CD8-positive, alpha-beta memory T cell (primary cell): ENCODE data around the gene FCHO2. TPM values are rescaled to one million over a fixed set of nuclear protein-coding genes. Genes with fewer than 3 reads are reported as not detected.

Experiments used
- CTCF ChIA-PET: fragments of 350-600 bp; sonication (Branson Sonifier 250); formaldehyde crosslinking; loops from one replicate; lab custom pipeline; 2021; ENCODE audit warnings: antibody characterized with exemption; lab: Charles Lee
- POLR2A ChIA-PET: fragments of 350-600 bp; sonication (Branson Sonifier 250); formaldehyde crosslinking; loops from one replicate; lab custom pipeline; 2021; ENCODE audit warnings: antibody characterized with exemption; lab: Charles Lee
- DNase-seq, 5 donors: peaks; one replicate each; pipeline versions ENCODE4 v3.0.0 to v3.0.0-alpha.2; 2020 to 2022; ENCODE audit warnings: mixed read lengths in 1 of 5
- H3K27ac ChIP-seq: one replicate; pipeline ENCODE4 v1.7.0; 2013; ENCODE audit warnings: low read depth, mild to moderate bottlenecking, low read length, moderate library complexity
- H3K27me3 ChIP-seq: 2 replicates; pipeline ENCODE4 v1.7.0; 2013; ENCODE audit warnings: low read length, mild to moderate bottlenecking; ENCODE audit not compliant: insufficient read depth, poor library complexity, severe bottlenecking
- H3K36me3 ChIP-seq: 2 replicates; pipeline ENCODE4 v1.7.0; 2013; ENCODE audit warnings: mild to moderate bottlenecking, low read length, moderate library complexity; ENCODE audit not compliant: insufficient read depth
- H3K4me1 ChIP-seq: 2 replicates; pipeline ENCODE4 v1.7.0; 2013; ENCODE audit warnings: mild to moderate bottlenecking, low read length, moderate library complexity; ENCODE audit not compliant: insufficient read depth
- H3K4me3 ChIP-seq: 2 replicates; pipeline ENCODE4 v1.7.0; 2013; ENCODE audit warnings: mild to moderate bottlenecking, low read length
- H3K9me3 ChIP-seq: 2 replicates; pipeline ENCODE4 v1.7.0; 2013; ENCODE audit warnings: mild to moderate bottlenecking, low read length
- H3K27ac Mint-ChIP-seq, 8 donors: one replicate each; pipeline ENCODE4 v1.8.0; 2020 to 2021; ENCODE audit warnings: mixed read lengths in 8 of 8, mild to moderate bottlenecking in 6 of 8, inconsistent platforms in 3 of 8, moderate library complexity in 3 of 8
- H3K27me3 Mint-ChIP-seq, 2 donors: one replicate each; pipeline ENCODE4 v1.8.0; 2020 to 2021; ENCODE audit warnings: mixed read lengths in 2 of 2, mild to moderate bottlenecking in 1 of 2, moderate library complexity in 1 of 2
- H3K36me3 Mint-ChIP-seq, 3 donors: one replicate each; pipeline ENCODE4 v1.8.0; 2020 to 2021; ENCODE audit warnings: mixed read lengths in 3 of 3, inconsistent platforms in 1 of 3, mild to moderate bottlenecking in 1 of 3
- H3K4me1 Mint-ChIP-seq, 3 donors: one replicate each; pipeline ENCODE4 v1.8.0; 2020 to 2021; ENCODE audit warnings: mixed read lengths in 3 of 3, inconsistent platforms in 1 of 3, mild to moderate bottlenecking in 1 of 3
- H3K4me3 Mint-ChIP-seq, 7 donors: one replicate each; pipeline ENCODE4 v1.8.0; 2020 to 2021; ENCODE audit warnings: mixed read lengths in 7 of 7, mild to moderate bottlenecking in 6 of 7, moderate library complexity in 4 of 7, inconsistent platforms in 2 of 7
- H3K9me3 Mint-ChIP-seq, 5 donors: one replicate each; pipeline ENCODE4 v1.8.0; 2020 to 2022; ENCODE audit warnings: mixed read lengths in 5 of 5, mild to moderate bottlenecking in 3 of 5, moderate library complexity in 2 of 5, inconsistent platforms in 1 of 5
- polyA plus RNA-seq: library from polyadenylated mRNA; unstranded; fragments of 300-500 nt; fragmentation: Illumina TruSeq; gene quantifications from one replicate; pipeline ENCODE4 v1.2.3, GENCODE V29; 2021
- total RNA-seq, 2 experiments: library from RNA; stranded (reverse); gene quantifications; one replicate each; pipeline ENCODE4 v1.2.3, GENCODE V29; 2021

Gene FCHO2
- total and polyA plus RNA-seq, 3 experiments from 2014 or later: 0.98 to 4.2 (median 3.9) TPM

GRCh38 chr5:73081093-73081492 lies 125.3 kb downstream of the FCHO2 start:
- Histone ChIP-seq H3K4me1 (no peaks in the 10 kb centered on the region), H3K9me3 (no peaks in the 10 kb centered on the region), H3K36me3 (no peaks in the 10 kb centered on the region), H3K4me3 (no peak overlapping the region), H3K27ac (no peak overlapping the region), H3K27me3 (no peaks in the 10 kb centered on the region)
- H3K27ac Mint-ChIP-seq: no peak overlapping the region
- no peak overlapping the region for H3K4me3 Mint-ChIP-seq
- peaks cover 0 to 10% (median 2%) of the 10 kb centered on the region in 3 donors for H3K36me3 Mint-ChIP-seq
- ChIA-PET CTCF (no interaction called here), POLR2A (no interaction called here)
- peaks cover 0 to 1% of the 10 kb centered on the region in 2 donors for H3K27me3 Mint-ChIP-seq
- no peaks in the 10 kb centered on the region for H3K4me1 Mint-ChIP-seq
- no peak for DNase-seq
- H3K9me3 Mint-ChIP-seq: no peaks in the 10 kb centered on the region

DNA sequence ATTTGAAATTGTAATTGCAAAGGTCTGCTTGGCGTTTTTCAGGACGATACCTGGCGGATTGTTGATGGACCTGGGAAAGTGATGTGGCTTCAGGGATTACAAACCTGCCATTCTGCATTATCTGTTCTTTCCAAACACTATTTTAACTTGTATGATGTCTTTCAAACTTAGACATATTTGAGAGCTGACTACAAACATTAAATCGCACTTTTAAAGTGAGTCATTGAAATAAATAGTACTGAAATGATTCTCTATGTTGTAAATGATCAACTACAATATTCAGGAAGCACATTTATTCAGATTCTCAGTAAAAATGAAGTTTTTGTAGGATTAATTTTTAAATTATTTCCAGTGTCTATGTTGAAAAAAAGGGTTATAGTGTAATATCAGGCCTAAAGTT lies 132.2 kb downstream of the FCHO2 start:
- no peaks in the 10 kb centered on the region for H3K9me3 Mint-ChIP-seq
- Histone ChIP-seq H3K36me3 (no peaks in the 10 kb centered on the region), H3K4me3 (no peak overlapping the region), H3K4me1 (no peaks in the 10 kb centered on the region), H3K27me3 (no peaks in the 10 kb centered on the region), H3K27ac (no peak overlapping the region), H3K9me3 (no peaks in the 10 kb centered on the region)
- ChIA-PET POLR2A (no interaction called here), CTCF (no interaction called here)
- H3K4me3 Mint-ChIP-seq: no peak overlapping the region
- no peak overlapping the region for H3K27ac Mint-ChIP-seq
- peaks cover 0 to 2% of the 10 kb centered on the region in 2 donors for H3K27me3 Mint-ChIP-seq
- peaks cover 0 to 14% (median under 1%) of the 10 kb centered on the region in 3 donors for H3K36me3 Mint-ChIP-seq
- peaks cover 0 to 13% (median 1%) of the 10 kb centered on the region in 3 donors for H3K4me1 Mint-ChIP-seq
- DNase-seq: no peak

DNA sequence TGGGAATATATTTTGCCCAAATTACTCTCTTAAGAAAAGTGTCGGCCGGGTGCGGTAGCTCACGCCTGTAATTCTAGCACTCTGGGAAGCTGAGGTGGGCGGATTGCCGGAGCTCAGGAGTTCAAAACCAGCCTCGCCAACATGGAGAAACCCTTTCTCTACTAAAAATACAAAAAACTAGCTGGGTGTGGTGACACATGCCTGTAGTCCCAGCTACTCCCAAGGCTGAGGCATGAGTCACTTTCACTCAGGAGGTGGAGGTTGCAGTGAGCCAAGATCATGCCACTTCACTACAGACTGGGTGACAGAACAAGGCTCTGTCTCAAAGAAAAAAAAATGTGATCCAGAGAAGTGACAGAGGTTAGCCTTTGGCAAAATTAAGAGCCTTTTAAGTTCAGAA lies 138.1 kb downstream of the FCHO2 start:
- Histone ChIP-seq H3K27me3 (peaks cover 4% of the 10 kb centered on the region), H3K36me3 (no peaks in the 10 kb centered on the region), H3K9me3 (no peaks in the 10 kb centered on the region), H3K4me1 (no peaks in the 10 kb centered on the region), H3K4me3 (no peak overlapping the region), H3K27ac (no peak overlapping the region)
- H3K4me1 Mint-ChIP-seq: peaks cover 6 to 18% (median 15%) of the 10 kb centered on the region in 3 donors
- peaks cover 0 to 8% (median 0%) of the 10 kb centered on the region in 5 donors for H3K9me3 Mint-ChIP-seq
- H3K4me3 Mint-ChIP-seq: no peak overlapping the region
- no peak overlapping the region for H3K27ac Mint-ChIP-seq
- DNase-seq: no peak
- H3K36me3 Mint-ChIP-seq: no peaks in the 10 kb centered on the region
- peaks cover 2 to 9% of the 10 kb centered on the region in 2 donors for H3K27me3 Mint-ChIP-seq
- ChIA-PET CTCF (no interaction called here), POLR2A (no interaction called here)

DNA sequence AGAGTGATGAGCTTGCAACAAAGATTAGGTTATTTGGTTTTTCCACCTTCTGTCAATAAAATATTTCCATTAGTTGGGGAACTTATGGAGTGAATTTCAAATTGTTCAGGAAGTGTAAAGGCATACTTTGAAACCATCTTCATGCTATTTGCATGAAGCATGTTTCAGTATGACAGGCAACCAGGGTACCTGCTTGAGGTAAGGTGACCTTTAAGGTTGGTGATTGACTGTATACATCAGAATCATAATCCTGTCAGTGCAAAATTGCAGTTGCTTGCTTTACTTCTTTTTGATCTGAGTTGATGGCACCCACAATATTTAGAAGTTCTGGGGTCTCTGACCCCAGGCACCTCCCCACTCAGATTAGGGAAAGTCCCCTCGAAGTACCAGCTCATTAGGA lies 138.6 kb downstream of the FCHO2 start:
- ChIA-PET CTCF (no interaction called here), POLR2A (no interaction called here)

GRCh38 chr5:73095564-73096238 lies 139.9 kb downstream of the FCHO2 start:
- peaks cover 2 to 18% of the 10 kb centered on the region in 2 donors for H3K27me3 Mint-ChIP-seq
- peaks cover 0 to 8% (median 0%) of the 10 kb centered on the region in 5 donors for H3K9me3 Mint-ChIP-seq
- POLR2A ChIA-PET: no interaction called here
- CTCF ChIA-PET: interaction anchor here (1.3 kb wide), 1 partner anchor 12 kb away, joined by 3 read pairs; no protein-coding TSS in a partner anchor
- H3K4me1 Mint-ChIP-seq: peaks cover 6 to 16% (median 13%) of the 10 kb centered on the region in 3 donors
- Histone ChIP-seq H3K27me3 (peaks cover 4% of the 10 kb centered on the region), H3K27ac (no peak overlapping the region), H3K36me3 (no peaks in the 10 kb centered on the region), H3K4me3 (no peak overlapping the region), H3K9me3 (no peaks in the 10 kb centered on the region), H3K4me1 (no peaks in the 10 kb centered on the region)
- peak overlapping the region in 5 of 7 donors; percentile 3 to 46 (median 10) for H3K4me3 Mint-ChIP-seq
- H3K27ac Mint-ChIP-seq: peak overlapping the region in 7 of 8 donors; percentile 6 to 92 (median 69)
- peak in 1 of 5 donors; percentile 35 for DNase-seq
- H3K36me3 Mint-ChIP-seq: no peaks in the 10 kb centered on the region

More for the DNA sequence above, 138.6 kb downstream of the FCHO2 start:
- Histone ChIP-seq H3K9me3 (no peaks in the 10 kb centered on the region), H3K27me3 (peaks cover 4% of the 10 kb centered on the region), H3K4me3 (no peak overlapping the region), H3K36me3 (no peaks in the 10 kb centered on the region), H3K27ac (no peak overlapping the region), H3K4me1 (no peaks in the 10 kb centered on the region)
- Mint-ChIP-seq H3K27ac (peak overlapping the region in 1 of 8 donors; percentile 33), H3K27me3 (peaks cover 2 to 9% of the 10 kb centered on the region in 2 donors), H3K4me3 (no peak overlapping the region), H3K4me1 (peaks cover 6 to 16% (median 13%) of the 10 kb centered on the region in 3 donors), H3K36me3 (no peaks in the 10 kb centered on the region), H3K9me3 (peaks cover 0 to 8% (median 0%) of the 10 kb centered on the region in 5 donors)
- DNase-seq: no peak

GRCh38 chr5:73096239-73096575 lies 140.4 kb downstream of the FCHO2 start:
- Mint-ChIP-seq H3K4me1 (peaks cover 6 to 16% (median 13%) of the 10 kb centered on the region in 3 donors), H3K27ac (peak overlapping the region in 7 of 8 donors; percentile 6 to 92 (median 69)), H3K27me3 (peaks cover 0 to 18% of the 10 kb centered on the region in 2 donors), H3K36me3 (no peaks in the 10 kb centered on the region), H3K4me3 (peak overlapping the region in 4 of 7 donors; percentile 3 to 46 (median 16)), H3K9me3 (peaks cover 0 to 8% (median 0%) of the 10 kb centered on the region in 5 donors)
- Histone ChIP-seq H3K9me3 (no peaks in the 10 kb centered on the region), H3K4me1 (no peaks in the 10 kb centered on the region), H3K27me3 (peaks cover 4% of the 10 kb centered on the region), H3K4me3 (no peak overlapping the region), H3K36me3 (no peaks in the 10 kb centered on the region), H3K27ac (no peak overlapping the region)
- ChIA-PET POLR2A (no interaction called here), CTCF (no interaction called here)
- DNase-seq: peak in 1 of 5 donors; percentile 4

GRCh38 chr5:73097740-73098139 lies 141.9 kb downstream of the FCHO2 start:
- no peaks in the 10 kb centered on the region for H3K4me1 ChIP-seq
- H3K4me3 ChIP-seq: no peak overlapping the region
- ChIA-PET CTCF (no interaction called here), POLR2A (no interaction called here)
- no peaks in the 10 kb centered on the region for H3K36me3 ChIP-seq
- DNase-seq: no peak
- H3K9me3 Mint-ChIP-seq: peaks cover 0 to 8% (median 0%) of the 10 kb centered on the region in 5 donors
- no peaks in the 10 kb centered on the region for H3K36me3 Mint-ChIP-seq
- H3K27me3 Mint-ChIP-seq: peaks cover 0 to 18% of the 10 kb centered on the region in 2 donors
- H3K9me3 ChIP-seq: no peaks in the 10 kb centered on the region
- H3K27me3 ChIP-seq: peaks cover 4% of the 10 kb centered on the region
- H3K27ac Mint-ChIP-seq: no peak overlapping the region
- H3K27ac ChIP-seq: no peak overlapping the region
- H3K4me1 Mint-ChIP-seq: peaks cover 6 to 16% (median 13%) of the 10 kb centered on the region in 3 donors
- H3K4me3 Mint-ChIP-seq: no peak overlapping the region

GRCh38 chr5:73100109-73100508 lies 144.3 kb downstream of the FCHO2 start:
- H3K9me3 Mint-ChIP-seq: peaks cover 0 to 8% (median 0%) of the 10 kb centered on the region in 5 donors
- no peak overlapping the region for H3K4me3 Mint-ChIP-seq
- ChIA-PET POLR2A (no interaction called here), CTCF (interaction anchor here (1.2 kb wide), 1 partner anchor 71 kb away, joined by 3 read pairs; no protein-coding TSS in a partner anchor)
- Histone ChIP-seq H3K27me3 (peaks cover 4% of the 10 kb centered on the region), H3K4me1 (no peaks in the 10 kb centered on the region), H3K9me3 (no peaks in the 10 kb centered on the region), H3K4me3 (no peak overlapping the region), H3K27ac (no peak overlapping the region), H3K36me3 (no peaks in the 10 kb centered on the region)
- H3K4me1 Mint-ChIP-seq: peaks cover 6 to 14% (median 13%) of the 10 kb centered on the region in 3 donors
- H3K27me3 Mint-ChIP-seq: peaks cover 0 to 20% of the 10 kb centered on the region in 2 donors
- DNase-seq: no peak
- H3K27ac Mint-ChIP-seq: no peak overlapping the region
- H3K36me3 Mint-ChIP-seq: no peaks in the 10 kb centered on the region
